Thoracic aorta (tissue), 2 donors: ENCODE measurements around the gene COX7B2. TPM values are rescaled to one million over a fixed set of nuclear protein-coding genes. Genes with fewer than 3 reads are reported as not detected.

ENCODE experiments used
- ATAC-seq: fragments of 150-250 bp; one replicate; pipeline ENCODE4 v1.8.0; 2017; ENCODE audit warnings: low read depth; ENCODE audit not compliant: insufficient number of reproducible peaks, low FRiP score
- DNase-seq: peaks from one replicate; pipeline ENCODE4 v3.0.0-alpha.2; 2020; ENCODE audit warnings: low spot score
- H3K27ac ChIP-seq, 2 donors: fragments of 200-600 bp; sonication (generic); 1 replicate in 1 of 2; 2 replicates in 1 of 2; pipeline ENCODE4 v1.5.1; 2016; ENCODE audit warnings: mild to moderate bottlenecking in 2 of 2, moderate library complexity in 2 of 2
- H3K27me3 ChIP-seq: fragments of 200-600 bp; sonication (generic); replicated peaks from 2 replicates; pipeline ENCODE4 v1.6.0; 2016; ENCODE audit warnings: mild to moderate bottlenecking; ENCODE audit not compliant: insufficient read depth
- H3K36me3 ChIP-seq: fragments of 200-600 bp; sonication (generic); one replicate; pipeline ENCODE4 v1.5.1; 2016
- H3K4me1 ChIP-seq, 2 donors: fragments of 200-600 bp; sonication (generic); 1 replicate in 1 of 2; 2 replicates in 1 of 2; pipeline versions ENCODE4 v1.5.1 to v1.6.0; 2016; ENCODE audit warnings: low read depth in 2 of 2, mild to moderate bottlenecking in 1 of 2; ENCODE audit not compliant: control insufficient read depth in 1 of 2
- H3K4me3 ChIP-seq: fragments of 200-600 bp; sonication (generic); 2 replicates; pipeline ENCODE4 v1.5.1; 2016; ENCODE audit warnings: mild to moderate bottlenecking
- H3K9me3 ChIP-seq: fragments of 200-600 bp; sonication (generic); 2 replicates; pipeline ENCODE4 v1.5.1; 2016
- CTCF ChIP-seq: fragments of 200-600 bp; sonication (generic); IDR thresholded peaks from one replicate; pipeline ENCODE4 v1.5.1; 2019; ENCODE audit warnings: antibody characterized with exemption
- total RNA-seq, 2 donors: library from RNA; depleted of rRNA; stranded (reverse); fragments of >200 nt; gene quantifications; one replicate each; pipeline versions ENCODE4 v1.1.0 to v1.2.3, GENCODE V29; 2016

The COX7B2 gene
- total RNA-seq, 2 donors from 2014 or later, result not detected

- H3K36me3 ChIP-seq, result no peaks in the 10 kb centered on the region
- no peak overlapping the region for H3K27ac ChIP-seq
- DNase-seq (no peak), ATAC-seq (no peak)
- H3K4me1 ChIP-seq, result no peaks in the 10 kb centered on the region
- no peaks in the 10 kb centered on the region for H3K9me3 ChIP-seq
- H3K27me3 ChIP-seq, result no peaks in the 10 kb centered on the region
- H3K4me3 ChIP-seq, result no peak overlapping the region
- no peak for TF ChIP-seq CTCF
Observed at GRCh38 chr4:46817806-46818205, 91.2 kb downstream of the COX7B2 start.

- Histone ChIP-seq H3K4me3 (no peak overlapping the region), H3K9me3 (no peaks in the 10 kb centered on the region), H3K27ac (no peak overlapping the region), H3K36me3 (no peaks in the 10 kb centered on the region), H3K27me3 (no peaks in the 10 kb centered on the region), H3K4me1 (no peaks in the 10 kb centered on the region)
- DNase-seq, result no peak
- ATAC-seq, result no peak
- TF ChIP-seq CTCF, result no peak
Observed at GRCh38 chr4:46804781-46805413, 104.1 kb downstream of the COX7B2 start.

- ATAC-seq, result no peak
- Histone ChIP-seq H3K36me3 (no peaks in the 10 kb centered on the region), H3K4me1 (no peaks in the 10 kb centered on the region), H3K27me3 (no peaks in the 10 kb centered on the region), H3K9me3 (no peaks in the 10 kb centered on the region), H3K4me3 (no peak overlapping the region), H3K27ac (no peak overlapping the region)
- no peak for DNase-seq
- no peak for TF ChIP-seq CTCF
Observed at GRCh38 chr4:46793036-46793435, 116.0 kb downstream of the COX7B2 start.

- no peak for ATAC-seq
- TF ChIP-seq CTCF, result no peak
- DNase-seq, result no peak
Observed at GRCh38 chr4:46781434-46782092, 127.5 kb downstream of the COX7B2 start.

GRCh38 chr4:46765465-46765864 lies 143.6 kb downstream of the COX7B2 start:
- ATAC-seq (no peak), DNase-seq (no peak)
- Histone ChIP-seq H3K27me3 (no peaks in the 10 kb centered on the region), H3K36me3 (no peaks in the 10 kb centered on the region), H3K4me3 (no peak overlapping the region), H3K27ac (no peak overlapping the region), H3K4me1 (no peaks in the 10 kb centered on the region), H3K9me3 (no peaks in the 10 kb centered on the region)
- TF ChIP-seq CTCF, result no peak

More at GRCh38 chr4:46781434-46782092, 127.5 kb downstream of the COX7B2 start:
- no peaks in the 10 kb centered on the region for H3K4me1 ChIP-seq
- no peaks in the 10 kb centered on the region for H3K9me3 ChIP-seq
- no peaks in the 10 kb centered on the region for H3K36me3 ChIP-seq
- no peak overlapping the region for H3K4me3 ChIP-seq
- no peaks in the 10 kb centered on the region for H3K27me3 ChIP-seq
- H3K27ac ChIP-seq, result no peak overlapping the region
